Measurements from ENCODE around the gene SEPTIN12. TPM values are rescaled to one million over a fixed set of nuclear protein-coding genes. Genes with fewer than 3 reads are reported as not detected.

Gene SEPTIN12
- total and polyA plus RNA-seq, 2 of the 4 experiments (the other 2 are of a cell fraction), result not detected

DNA sequence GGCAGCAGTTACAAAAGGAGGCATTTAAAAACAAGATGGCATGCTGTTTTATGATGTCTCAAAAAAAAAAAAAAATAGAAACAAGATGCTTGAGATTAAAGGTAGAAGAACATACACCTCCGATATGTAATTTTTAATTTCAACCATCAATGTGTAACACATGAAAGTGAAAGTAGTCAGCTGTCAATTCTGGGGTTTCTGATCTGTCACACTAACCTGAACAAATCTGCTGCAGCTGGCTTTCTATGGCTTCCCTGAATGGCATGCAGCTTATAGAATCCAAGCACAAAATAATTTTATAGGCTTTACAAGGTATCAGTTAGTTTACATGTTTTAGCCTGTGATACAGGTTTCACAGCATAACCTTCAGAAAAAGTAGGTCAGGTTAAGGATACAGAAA is 45.4 kb upstream of the SEPTIN12 start:
- H3K79me1 ChIP-seq (ENCODE audit: low read depth in 1 of 2, low read length in 2 of 2), result peaks cover 47 to 50% of the 10 kb centered on the region in 2 experiments
- H3K14ac ChIP-seq (replicated peaks; ENCODE audit: low read depth, low read length), result no peak overlapping the region
- no peak overlapping the region for H3K56ac ChIP-seq (ENCODE audit: extremely low read depth, insufficient read depth, low read length)
- in situ Hi-C loops (cut with MboI; ENCODE audit: low sequenced_read_pairs) (no loop called here), intact Hi-C loops (cut with micrococcal nuclease) (no loop called here), dilution Hi-C loops (cut with HindIII; ENCODE audit: low sequenced_read_pairs, unreplicated experiment) (no loop called here)
- no peak overlapping the region for H3K23ac ChIP-seq (ENCODE audit: low read depth, low read length)
- no TSS peak for BruUV-seq (replicated peaks)
- H3K9me1 ChIP-seq (ENCODE audit: insufficient read depth, low read length), result no peaks in the 10 kb centered on the region
- no peaks in the 10 kb centered on the region for H3K9me3 ChIP-seq (ENCODE audit: control insufficient read depth, insufficient read depth, low read length)
- H2BK20ac ChIP-seq (ENCODE audit: low read depth, low read length), result no peak overlapping the region
- WGBS, 2 experiments (ENCODE audit: extremely low coverage in 2 of 2, insufficient read length in 1 of 2), result no CpG with 5 or more reads among the region's 1 CpG
- peaks cover 64% of the 10 kb centered on the region for H3K36me3 ChIP-seq (ENCODE audit: control insufficient read depth, insufficient read depth, low read length)
- no peak overlapping the region for H3K27ac ChIP-seq (ENCODE audit: insufficient read depth, low read length)
- H3K4ac ChIP-seq (ENCODE audit: low read depth, low read length), result no peak overlapping the region
- peaks cover 19% of the 10 kb centered on the region; the same call in 1 of the 2 replicates for H4K20me1 ChIP-seq (ENCODE audit: insufficient read depth, low read length)
- no peaks in the 10 kb centered on the region for H3K4me1 ChIP-seq (ENCODE audit: control insufficient read depth, insufficient read depth, low read length)
- no peak overlapping the region for H3K18ac ChIP-seq (ENCODE audit: low read depth, low read length)
- H2BK5ac ChIP-seq (ENCODE audit: low read depth, low read length, poor library complexity, severe bottlenecking), result no peak overlapping the region
- H4K91ac ChIP-seq (ENCODE audit: insufficient read depth, low read depth, low read length), result no peak overlapping the region
- ChIA-PET POLR2A (ENCODE audit: unreplicated experiment) (no interaction called here), CTCF (interaction anchor here (0.6 kb wide), 1 partner anchor 65 kb away, joined by 4 read pairs; no protein-coding TSS in a partner anchor)
- H2AK5ac ChIP-seq (ENCODE audit: low read depth, low read length), result no peak overlapping the region
- no peaks in the 10 kb centered on the region for H3K27me3 ChIP-seq (ENCODE audit: control insufficient read depth, insufficient read depth, low read length)
- H2BK120ac ChIP-seq (ENCODE audit: low read depth, low read length), result no peak overlapping the region
- no peak overlapping the region for H2AFZ ChIP-seq (replicated peaks; ENCODE audit: low read length, poor library complexity)
- no peak overlapping the region for H3K9ac ChIP-seq (ENCODE audit: low read depth, low read length)
- no peak overlapping the region for H2BK15ac ChIP-seq (ENCODE audit: low read depth, low read length)
- DNase-seq, result no peak
- no peak overlapping the region for H2AK9ac ChIP-seq (replicated peaks; ENCODE audit: low read depth, low read length, poor library complexity)
- H4K5ac ChIP-seq (ENCODE audit: low read depth, low read length), result no peak overlapping the region
- no peak overlapping the region for H3K4me3 ChIP-seq (ENCODE audit: insufficient read depth, low read depth, low read length)
- no peak overlapping the region for H4K8ac ChIP-seq (ENCODE audit: low read depth in 2 of 2, low read length in 2 of 2)
- TF ChIP-seq RAD21 (IDR thresholded peaks at IDR 0.05; ENCODE audit: low read length) (no peak), NFE2L2 (IDR thresholded peaks at IDR 0.05; ENCODE audit: low read depth, low read length) (no peak), USF2 (IDR thresholded peaks at IDR 0.05; ENCODE audit: low read depth, low read length) (no peak), RFX5 (IDR thresholded peaks at IDR 0.05; ENCODE audit: low read depth, low read length) (no peak), BHLHE40 (IDR thresholded peaks at IDR 0.05; ENCODE audit: low read depth, low read length) (no peak), MAZ (IDR thresholded peaks at IDR 0.05; ENCODE audit: borderline replicate concordance, low read depth, low read length) (no peak), RCOR1 (IDR thresholded peaks at IDR 0.05; ENCODE audit: insufficient replicate concordance, low read length) (no peak), SMC3 (IDR thresholded peaks at IDR 0.05; ENCODE audit: low read depth, low read length) (no peak)
- TF ChIP-seq, protein P1, sequence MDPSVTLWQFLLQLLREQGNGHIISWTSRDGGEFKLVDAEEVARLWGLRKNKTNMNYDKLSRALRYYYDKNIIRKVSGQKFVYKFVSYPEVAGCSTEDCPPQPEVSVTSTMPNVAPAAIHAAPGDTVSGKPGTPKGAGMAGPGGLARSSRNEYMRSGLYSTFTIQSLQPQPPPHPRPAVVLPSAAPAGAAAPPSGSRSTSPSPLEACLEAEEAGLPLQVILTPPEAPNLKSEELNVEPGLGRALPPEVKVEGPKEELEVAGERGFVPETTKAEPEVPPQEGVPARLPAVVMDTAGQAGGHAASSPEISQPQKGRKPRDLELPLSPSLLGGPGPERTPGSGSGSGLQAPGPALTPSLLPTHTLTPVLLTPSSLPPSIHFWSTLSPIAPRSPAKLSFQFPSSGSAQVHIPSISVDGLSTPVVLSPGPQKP (IDR thresholded peaks at IDR 0.05; ENCODE audit: borderline replicate concordance, low read depth, low read length), result no peak
- no peak overlapping the region for H3K4me2 ChIP-seq (ENCODE audit: low read depth, low read length)
- no peak for ATAC-seq (ENCODE audit: low read depth)

Data from IMR-90 (cell line).